Measurements from ENCODE around the gene RPUSD2.

DNA sequence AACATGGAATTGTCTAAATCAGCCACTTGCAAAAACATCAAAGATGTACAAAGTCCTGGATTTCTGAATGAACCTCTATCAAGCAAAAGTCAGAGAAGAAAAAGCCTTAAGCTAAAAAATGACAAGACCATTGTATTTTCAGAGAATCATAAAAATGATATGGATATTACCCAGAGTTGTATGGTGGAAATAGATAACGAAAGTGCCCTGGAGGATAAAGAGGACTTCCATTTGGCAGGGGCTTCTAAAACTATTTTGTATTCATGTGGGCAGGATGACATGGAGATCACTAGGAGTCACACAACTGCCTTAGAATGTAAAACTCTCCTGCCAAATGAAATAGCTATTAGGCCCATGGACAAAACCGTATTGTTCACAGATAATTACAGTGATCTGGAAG lies 54.3 kb downstream of the RPUSD2 start:
- TF ChIP-seq, protein P1, sequence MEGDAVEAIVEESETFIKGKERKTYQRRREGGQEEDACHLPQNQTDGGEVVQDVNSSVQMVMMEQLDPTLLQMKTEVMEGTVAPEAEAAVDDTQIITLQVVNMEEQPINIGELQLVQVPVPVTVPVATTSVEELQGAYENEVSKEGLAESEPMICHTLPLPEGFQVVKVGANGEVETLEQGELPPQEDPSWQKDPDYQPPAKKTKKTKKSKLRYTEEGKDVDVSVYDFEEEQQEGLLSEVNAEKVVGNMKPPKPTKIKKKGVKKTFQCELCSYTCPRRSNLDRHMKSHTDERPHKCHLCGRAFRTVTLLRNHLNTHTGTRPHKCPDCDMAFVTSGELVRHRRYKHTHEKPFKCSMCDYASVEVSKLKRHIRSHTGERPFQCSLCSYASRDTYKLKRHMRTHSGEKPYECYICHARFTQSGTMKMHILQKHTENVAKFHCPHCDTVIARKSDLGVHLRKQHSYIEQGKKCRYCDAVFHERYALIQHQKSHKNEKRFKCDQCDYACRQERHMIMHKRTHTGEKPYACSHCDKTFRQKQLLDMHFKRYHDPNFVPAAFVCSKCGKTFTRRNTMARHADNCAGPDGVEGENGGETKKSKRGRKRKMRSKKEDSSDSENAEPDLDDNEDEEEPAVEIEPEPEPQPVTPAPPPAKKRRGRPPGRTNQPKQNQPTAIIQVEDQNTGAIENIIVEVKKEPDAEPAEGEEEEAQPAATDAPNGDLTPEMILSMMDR (IDR thresholded peaks at IDR 0.05; ENCODE audit: low read depth, low read length), result no peak
- TF ChIP-seq EZH2phosphoT487 (IDR thresholded peaks at IDR 0.05; ENCODE audit: low read depth), result no peak
